DND-41 (cell line): ENCODE data around the gene ALKBH7.
A peak's percentile ranks its signal among the peaks of the same experiment; 100 is the strongest.
"Not testable (repeated sequence)": the region's sequence is repeated elsewhere in the genome, so short reads cannot be mapped to it uniquely, and the experiment has no call there.

Experiments
- ATAC-seq: fragments of 200-7000 bp; cut with Tn5 transposase; 3 replicates; pipeline ENCODE4 v1.9.1; 2021; ENCODE audit warnings: low read depth; ENCODE audit not compliant: insufficient read depth
- DNase-seq: peaks from one replicate; pipeline ENCODE4 v3.0.0-alpha.2; 2020
- H2AFZ ChIP-seq: 2 replicates; pipeline ENCODE4 v1.6.0; 2012; ENCODE audit warnings: low read depth, low read length
- H3K27ac ChIP-seq: 2 replicates; pipeline ENCODE4 v1.5.1; 2012; ENCODE audit warnings: low read length, inconsistent platforms
- H3K27me3 ChIP-seq: fragments of 200-600 bp; sonication (generic); 2 replicates; pipeline ENCODE4 v1.6.0; 2012; ENCODE audit warnings: low read length, mild to moderate bottlenecking, inconsistent platforms; ENCODE audit not compliant: insufficient read depth, poor library complexity
- H3K36me3 ChIP-seq: 2 replicates; pipeline ENCODE4 v1.5.1; 2012; ENCODE audit warnings: low read length, inconsistent platforms; ENCODE audit not compliant: insufficient read depth
- H3K4me1 ChIP-seq: 2 replicates; pipeline ENCODE4 v1.5.1; 2012; ENCODE audit warnings: mild to moderate bottlenecking, low read length; ENCODE audit not compliant: insufficient read depth
- H3K4me2 ChIP-seq: 2 replicates; pipeline ENCODE4 v1.6.0; 2012; ENCODE audit warnings: mild to moderate bottlenecking, moderate library complexity, low read length, inconsistent platforms; ENCODE audit not compliant: insufficient read depth
- H3K4me3 ChIP-seq, 2 experiments: fragments of 200-600 bp in 1 of 2; shearing (Covaris generic) in 1 of 2; 2 replicates each; pipeline ENCODE4 v1.5.1; 2012 to 2016; ENCODE audit warnings: inconsistent platforms in 2 of 2, low read length in 2 of 2, mild to moderate bottlenecking in 2 of 2, low read depth in 1 of 2, moderate library complexity in 1 of 2
- H3K79me2 ChIP-seq: 2 replicates; pipeline ENCODE4 v1.6.0; 2012; ENCODE audit warnings: low read length, inconsistent platforms; ENCODE audit not compliant: insufficient read depth
- H3K9ac ChIP-seq: 2 replicates; pipeline ENCODE4 v1.6.0; 2012; ENCODE audit warnings: low read depth, mild to moderate bottlenecking, inconsistent platforms, low read length, moderate library complexity
- H3K9me3 ChIP-seq: 2 replicates; pipeline ENCODE4 v1.5.1; 2012; ENCODE audit warnings: low read length, moderate library complexity, mild to moderate bottlenecking, inconsistent platforms; ENCODE audit not compliant: insufficient read depth, severe bottlenecking
- H4K20me1 ChIP-seq: 2 replicates; pipeline ENCODE4 v1.6.0; 2012; ENCODE audit warnings: low read length; ENCODE audit not compliant: insufficient read depth
- CTCF ChIP-seq: IDR thresholded peaks from 2 replicates; pipeline ENCODE4 v1.5.1; 2012; ENCODE audit warnings: borderline replicate concordance, low read length, moderate library complexity, mild to moderate bottlenecking; ENCODE audit not compliant: poor library complexity, severe bottlenecking; ENCODE audit errors: extremely low read depth
- EZH2 ChIP-seq: IDR thresholded peaks from 3 replicates; pipeline ENCODE4 v1.6.1; 2012; ENCODE audit warnings: borderline replicate concordance, low read depth, mild to moderate bottlenecking, moderate library complexity, low read length, inconsistent platforms; ENCODE audit not compliant: severe bottlenecking

ALKBH7 gene

GRCh38 chr19:6358003-6358402, 14.6 kb upstream of the ALKBH7 start:
- ATAC-seq (no peak), DNase-seq (no peak)
- H3K4me2 ChIP-seq: no peak overlapping the region
- H3K9ac ChIP-seq: no peak overlapping the region
- H3K79me2 ChIP-seq: peaks cover 10% of the 10 kb centered on the region
- no peaks in the 10 kb centered on the region for H4K20me1 ChIP-seq
- no peaks in the 10 kb centered on the region for H3K9me3 ChIP-seq
- TF ChIP-seq EZH2: no peak
- no peak for TF ChIP-seq CTCF
- no peak overlapping the region for H3K4me3 ChIP-seq
- H3K27ac ChIP-seq: no peak overlapping the region
- no peaks in the 10 kb centered on the region for H3K27me3 ChIP-seq
- H3K36me3 ChIP-seq: no peaks in the 10 kb centered on the region
- H2AFZ ChIP-seq: no peak overlapping the region
- peaks cover 17% of the 10 kb centered on the region for H3K4me1 ChIP-seq

- H3K9ac ChIP-seq: no peak overlapping the region
- no peak overlapping the region for H2AFZ ChIP-seq
- H3K27me3 ChIP-seq: no peaks in the 10 kb centered on the region
- no peaks in the 10 kb centered on the region for H3K9me3 ChIP-seq
- no peak overlapping the region for H3K27ac ChIP-seq
- TF ChIP-seq EZH2 (no peak), CTCF (no peak)
- no peak overlapping the region for H3K4me2 ChIP-seq
- H4K20me1 ChIP-seq: no peaks in the 10 kb centered on the region
- no peak overlapping the region for H3K4me3 ChIP-seq
- no peak for DNase-seq
- peaks cover 23% of the 10 kb centered on the region for H3K79me2 ChIP-seq
- H3K36me3 ChIP-seq: peaks cover 13% of the 10 kb centered on the region
- no peak for ATAC-seq
- H3K4me1 ChIP-seq: peaks cover 28% of the 10 kb centered on the region
Observed at GRCh38 chr19:6359568-6360341, 12.8 kb upstream of the ALKBH7 start.

- Histone ChIP-seq H3K36me3 (peaks cover 20% of the 10 kb centered on the region), H3K79me2 (peaks cover 23% of the 10 kb centered on the region), H3K4me1 (peaks cover 28% of the 10 kb centered on the region)
- DNase-seq, H3K9ac ChIP-seq, H3K4me2 ChIP-seq, H3K9me3 ChIP-seq, H3K4me3 ChIP-seq, H4K20me1 ChIP-seq, ATAC-seq, H2AFZ ChIP-seq, H3K27me3 ChIP-seq, H3K27ac ChIP-seq: not testable (repeated sequence)
Observed at GRCh38 chr19:6360445-6360844, 12.1 kb upstream of the ALKBH7 start.

GRCh38 chr19:6360857-6361216, 11.8 kb upstream of the ALKBH7 start:
- Histone ChIP-seq H3K4me1 (peaks cover 28% of the 10 kb centered on the region), H3K27ac (peak overlapping the region; percentile 87), H2AFZ (peak overlapping the region; percentile 91), H3K36me3 (peaks cover 24% of the 10 kb centered on the region), H3K9ac (peak overlapping the region; percentile 82), H3K4me3 (peak overlapping the region; percentile 39 to 70; a peak in 3 of 4 replicates), H3K79me2 (peaks cover 23% of the 10 kb centered on the region), H3K4me2 (peak overlapping the region; percentile 76)
- ATAC-seq, DNase-seq, H3K27me3 ChIP-seq, H3K9me3 ChIP-seq, H4K20me1 ChIP-seq: not testable (repeated sequence)
